Measurements from ENCODE around the gene FAM184A.

The FAM184A gene

DNA sequence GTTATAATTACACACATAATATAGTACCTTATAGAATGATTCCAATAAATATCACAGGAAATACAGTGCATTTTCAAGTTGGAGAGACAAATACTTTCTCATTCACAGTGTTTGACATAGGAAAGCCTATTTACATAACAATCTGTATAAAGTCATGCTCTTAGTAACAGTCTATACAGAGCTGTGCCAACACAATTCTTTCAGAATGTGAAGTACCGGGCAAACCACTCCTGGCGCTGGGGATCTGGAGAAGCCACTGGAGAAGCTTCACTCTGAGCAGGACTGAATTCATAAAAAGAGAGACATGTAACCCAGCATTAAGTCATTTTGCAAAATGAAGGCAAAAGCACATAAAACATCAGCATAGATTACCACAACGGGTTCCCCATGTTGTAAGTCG lies 118.6 kb downstream of the FAM184A start:
- DNase-seq = no peak

DNA sequence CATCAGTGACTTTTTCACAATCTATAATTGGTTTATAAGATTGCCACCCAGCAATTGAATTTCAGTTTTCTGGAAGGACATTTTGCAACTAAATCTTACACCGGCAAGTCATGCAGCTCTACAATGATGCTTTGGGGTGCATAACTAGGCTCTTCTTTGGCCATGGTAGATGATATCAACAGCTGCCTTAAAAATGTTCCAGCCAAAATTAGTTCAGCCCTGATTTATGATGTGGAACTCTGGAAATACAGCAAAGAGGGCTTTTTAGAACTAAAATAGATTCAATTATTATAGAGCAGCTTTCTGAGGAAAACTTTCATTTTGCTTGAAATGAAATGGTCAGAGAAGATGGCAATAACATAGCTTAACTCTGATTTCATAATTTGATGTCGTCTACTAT lies 125.1 kb downstream of the FAM184A start:
- no peak for DNase-seq

- DNase-seq = no peak
These were observed 125.8 kb downstream of the FAM184A start for GRCh38 chr6:118952683-118953082.

- no peak for DNase-seq
These were observed 133.2 kb downstream of the FAM184A start for GRCh38 chr6:118945217-118945616.

DNA sequence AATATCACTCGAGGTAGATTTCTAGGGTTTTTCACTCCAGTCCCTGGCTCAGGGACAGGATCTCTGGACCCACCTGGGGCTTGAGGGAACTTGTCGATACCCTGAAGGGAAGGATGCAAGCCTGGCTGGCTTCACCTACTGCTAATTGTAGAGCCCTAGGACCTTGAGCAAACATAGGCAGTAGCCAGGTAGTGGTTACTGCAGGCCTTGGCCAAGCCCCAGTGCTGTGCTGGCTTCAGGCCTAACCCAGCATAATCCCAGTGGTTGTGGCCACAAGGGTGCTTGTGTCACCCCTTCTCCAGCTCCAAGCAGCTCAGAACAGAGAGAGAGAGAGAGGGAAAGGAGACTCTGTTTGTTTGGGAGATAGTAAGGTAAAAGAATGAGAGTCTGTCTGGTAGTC lies 137.7 kb downstream of the FAM184A start:
- no peak for DNase-seq

- no peak for DNase-seq
These were observed 138.8 kb downstream of the FAM184A start for GRCh38 chr6:118939683-118940082.

DNA sequence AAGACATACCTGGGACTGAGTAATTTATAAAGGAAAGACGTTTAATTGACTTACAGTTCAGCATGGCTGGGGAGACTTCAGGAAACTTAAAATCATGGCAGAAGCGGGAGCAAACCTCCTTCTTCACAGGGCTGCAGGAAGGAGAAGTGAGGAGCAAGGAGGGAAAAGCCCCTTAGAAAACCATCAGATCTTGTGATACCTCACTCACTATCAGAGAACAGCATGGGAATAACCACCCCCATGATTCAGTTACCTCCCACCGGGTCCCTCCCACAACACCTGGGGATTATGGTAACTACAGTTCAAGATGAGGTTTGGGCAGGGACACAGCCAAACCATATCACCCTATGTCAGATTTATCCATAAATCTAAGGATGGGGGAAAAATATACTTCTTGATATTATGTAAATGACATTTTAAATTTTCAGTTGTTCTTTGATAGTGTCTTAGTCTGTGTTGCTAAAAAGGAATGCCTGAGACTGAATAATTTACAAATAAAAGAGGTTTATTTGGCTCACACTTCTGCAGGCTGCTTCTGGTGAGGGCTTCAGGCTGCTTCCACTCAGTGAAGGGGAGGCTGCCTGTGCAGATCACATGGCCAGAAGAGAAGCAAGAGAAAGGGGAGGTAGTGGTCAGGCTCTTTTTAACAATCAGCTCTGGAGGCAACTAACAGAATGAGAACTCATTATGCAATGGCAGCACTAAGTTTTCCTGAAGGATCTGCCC lies 142.3 kb downstream of the FAM184A start:
- no peak for DNase-seq

- no peak for DNase-seq
These were observed 143.2 kb downstream of the FAM184A start for GRCh38 chr6:118935331-118935668.

DNA sequence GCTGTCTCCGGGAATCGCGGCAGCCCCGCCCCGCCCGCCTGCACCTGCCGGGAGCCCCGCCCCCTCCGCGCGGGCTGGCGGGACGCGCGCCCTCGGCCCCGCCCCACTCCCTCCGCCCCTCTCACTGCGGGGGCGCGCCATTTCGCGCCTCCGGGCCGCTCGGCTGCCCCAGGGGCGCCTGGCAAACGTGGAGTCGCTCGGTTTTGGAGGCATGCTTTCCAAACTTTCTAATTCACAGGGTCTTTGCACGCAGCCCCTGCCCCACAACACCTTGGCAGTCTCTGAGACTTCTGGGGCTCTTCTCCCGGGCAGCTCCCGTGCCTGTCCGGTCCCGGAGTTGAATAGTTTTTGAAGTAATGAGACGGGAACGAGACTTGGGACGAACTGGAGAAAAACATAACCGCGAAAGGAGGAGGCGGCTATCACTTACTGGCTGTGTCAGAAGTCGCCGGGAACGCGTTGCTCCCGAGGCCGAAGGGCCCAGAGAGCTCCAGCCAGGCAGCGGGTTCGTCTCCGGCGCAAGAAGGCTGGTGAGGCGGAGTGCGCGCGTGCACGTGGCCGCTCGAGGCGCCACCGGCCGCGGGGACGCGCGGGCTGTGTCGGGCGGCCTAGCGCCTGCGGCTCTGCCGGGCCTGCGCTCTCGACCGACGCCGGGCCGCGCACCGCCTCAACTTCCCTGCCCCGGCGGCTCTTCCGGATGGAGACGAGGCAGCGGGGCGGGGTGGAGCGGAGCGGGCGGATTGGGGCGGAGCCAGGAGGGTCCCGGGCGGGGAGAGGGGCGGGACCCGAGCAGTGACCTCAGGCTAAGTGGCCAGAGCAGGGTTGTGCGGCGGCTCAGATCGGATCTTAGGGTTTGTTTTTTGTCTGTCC lies 143.8 kb downstream of the FAM184A start, which contains the start of gene MCM9:
TSS of gene MCM9 (minus strand) at position 699 of the 870 bp plus-strand sequence. CDS start 3,436 bp downstream, outside the sequence.
- peak; percentile 89 for DNase-seq

GRCh38 chr6:118933855-118934460 lies 144.5 kb downstream of the FAM184A start:
- no peak for DNase-seq

GRCh38 chr6:118932421-118932820 lies 146.0 kb downstream of the FAM184A start:
- DNase-seq = no peak

GRCh38 chr6:118931436-118931835 lies 147.0 kb downstream of the FAM184A start:
- DNase-seq = no peak

DNA sequence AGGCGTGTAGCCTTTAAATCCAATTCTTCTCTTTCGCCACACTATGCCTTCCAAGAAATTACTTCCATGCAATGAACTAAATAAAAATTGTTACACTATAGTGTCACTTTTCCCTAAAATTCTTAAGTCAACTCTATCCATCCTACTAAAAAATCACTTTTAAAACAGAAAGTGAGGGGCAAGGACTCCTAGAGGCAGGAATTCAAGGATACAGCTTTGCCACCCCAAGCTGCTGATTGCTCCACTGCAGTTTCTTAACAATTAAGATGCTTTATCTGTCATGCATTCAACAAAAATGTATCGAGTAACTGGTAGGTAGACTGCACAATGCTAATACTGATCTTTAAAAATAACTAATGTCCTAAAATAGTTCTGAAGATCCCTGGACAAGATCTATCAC lies 147.8 kb downstream of the FAM184A start:
- no peak for DNase-seq

- DNase-seq = no peak
These were observed 155.4 kb downstream of the FAM184A start for GRCh38 chr6:118923035-118923434.

DNA sequence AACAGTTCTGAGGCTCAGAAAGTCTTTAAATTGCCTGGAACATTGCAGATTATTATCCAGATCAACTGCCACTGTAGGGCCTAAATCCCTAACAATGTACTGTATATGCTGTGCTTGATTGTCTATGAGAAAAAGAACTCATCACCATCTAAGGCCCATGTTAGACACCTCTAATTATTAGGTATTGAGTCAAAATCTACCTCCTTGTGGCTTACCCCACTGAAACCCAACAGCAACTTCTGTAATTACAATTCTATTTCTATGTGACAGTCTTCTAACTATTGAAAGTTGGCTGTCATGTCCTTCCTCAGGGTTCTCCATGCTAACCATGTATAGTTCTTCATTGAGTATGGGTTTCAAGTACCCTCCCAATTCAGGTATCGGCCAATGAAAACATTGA lies 157.4 kb downstream of the FAM184A start:
- no peak for DNase-seq

GRCh38 chr6:118918329-118918725 lies 160.1 kb downstream of the FAM184A start:
- peak; percentile 68 for DNase-seq

DNA sequence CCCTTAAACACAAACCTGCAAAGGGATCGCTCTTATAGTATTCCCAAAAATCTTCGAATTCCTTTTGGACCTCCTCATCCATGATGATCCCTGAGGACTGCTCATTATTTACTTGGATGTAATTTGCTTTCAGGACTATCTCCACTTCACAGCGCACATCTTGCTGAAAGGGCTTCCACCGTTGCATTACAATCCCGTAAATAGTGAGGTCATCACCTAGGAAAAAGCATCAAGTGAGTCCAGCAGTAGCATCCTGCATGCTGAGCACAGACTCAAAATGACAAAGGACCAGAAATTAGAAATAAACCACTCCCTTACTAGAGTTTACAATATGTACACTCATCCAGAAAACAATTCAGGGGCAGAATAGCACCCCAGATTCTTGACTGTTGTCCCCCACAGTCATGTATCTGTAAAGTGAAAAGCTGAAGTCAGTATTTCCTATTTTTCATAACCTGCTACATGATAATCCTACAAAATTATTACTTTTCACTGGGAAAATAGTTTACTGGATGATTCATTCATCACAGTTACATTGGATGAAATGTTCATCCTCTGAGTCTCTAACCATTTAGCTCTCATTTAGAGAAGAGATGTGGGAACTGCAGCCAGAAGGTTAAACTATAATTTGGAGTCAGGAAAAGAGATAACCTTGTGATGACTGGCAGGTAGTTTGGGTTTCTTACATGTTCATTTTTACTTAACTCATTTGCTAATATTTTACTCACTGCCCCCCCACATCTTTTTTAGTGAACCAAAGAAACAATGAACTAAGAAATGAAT lies 160.7 kb downstream of the FAM184A start:
- no peak for DNase-seq

GRCh38 chr6:118914598-118914997 lies 163.9 kb downstream of the FAM184A start:
- DNase-seq = no peak

GRCh38 chr6:118913161-118913560 lies 165.3 kb downstream of the FAM184A start:
- peak; percentile 56 for DNase-seq

DNA sequence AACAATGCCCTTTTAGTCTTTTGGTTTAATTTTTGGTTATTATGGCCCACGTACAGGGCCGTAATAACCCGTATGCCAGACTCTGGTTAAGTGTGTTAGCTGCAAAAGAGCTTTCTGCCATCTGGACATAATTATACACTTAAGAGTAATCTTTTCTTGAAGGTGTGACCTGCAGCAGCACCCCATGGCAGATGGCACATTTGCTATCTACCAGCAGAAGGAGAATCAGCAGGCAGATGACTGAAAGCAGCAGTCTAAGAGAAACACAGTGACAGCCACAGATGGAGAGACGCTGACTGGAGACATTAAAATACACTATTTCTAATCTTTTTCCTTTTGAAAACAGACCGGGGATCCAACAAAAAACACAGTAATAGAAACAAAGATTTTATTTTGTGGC lies 165.8 kb downstream of the FAM184A start:
- DNase-seq = peak; percentile 98

Data from NCI-H2171 treated with DMSO at 0.1 percent for 48 hours (cell line).